ENCODE data around the gene TRIM22. TPM values are rescaled to one million over a fixed set of nuclear protein-coding genes. Genes with fewer than 3 reads are reported as not detected.

The TRIM22 gene
- polyA plus RNA-seq, 1 donor (not counting 4 experiments of a cell fraction or from before 2014, with no cell fraction given): 119 TPM

DNA sequence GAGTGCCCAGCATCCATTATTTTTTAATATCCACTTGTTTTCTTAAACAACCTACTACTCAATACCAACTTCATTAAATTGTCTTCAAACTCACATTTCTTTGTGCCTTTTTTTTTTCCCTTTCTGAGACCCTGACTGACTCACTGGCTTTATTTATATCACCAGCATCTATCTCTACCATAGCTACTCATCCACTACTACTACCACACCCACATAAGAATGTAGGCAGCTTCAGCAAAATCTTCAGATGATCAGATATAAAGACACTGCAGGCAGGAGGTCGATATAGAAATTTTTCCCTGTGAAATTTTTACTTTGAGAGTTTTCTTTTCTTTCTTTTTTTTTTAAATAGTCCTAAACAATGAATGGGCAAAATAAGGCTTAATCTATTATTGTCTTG, 48.8 kb downstream of the TRIM22 start:
- Histone ChIP-seq H3K9me3 (ENCODE audit: control insufficient read depth, low read depth, low read length) (no peaks in the 10 kb centered on the region), H3K27me3 (ENCODE audit: control insufficient read depth, extremely low read depth, insufficient read depth, low read length) (no peaks in the 10 kb centered on the region), H3K27ac (ENCODE audit: control insufficient read depth, insufficient read depth, low read length) (no peak overlapping the region), H3K4me2 (ENCODE audit: control insufficient read depth, extremely low read depth, insufficient read depth, low read depth, low read length) (no peak overlapping the region), H4K20me1 (ENCODE audit: control insufficient read depth, extremely low read depth, insufficient read depth, low read length) (no peaks in the 10 kb centered on the region), H3K9me1 (ENCODE audit: control insufficient read depth, extremely low read depth, insufficient read depth, low read length) (no peaks in the 10 kb centered on the region), H3K36me3 (ENCODE audit: control insufficient read depth in 2 of 2, extremely low read depth in 1 of 2, insufficient read depth in 2 of 2, low read length in 2 of 2) (no peaks in the 10 kb centered on the region), H3K4me3 (ENCODE audit: control insufficient read depth in 2 of 3, extremely low read depth in 1 of 3, insufficient read depth in 2 of 3, low read depth in 1 of 3, low read length in 3 of 3) (no peak overlapping the region), H3K79me2 (ENCODE audit: control insufficient read depth, insufficient read depth, low read length) (no peaks in the 10 kb centered on the region), H3K4me1 (ENCODE audit: control insufficient read depth, extremely low read depth, insufficient read depth, low read length) (no peaks in the 10 kb centered on the region), H2AFZ (ENCODE audit: control insufficient read depth, low read length) (no peak overlapping the region), H3K9ac (ENCODE audit: control insufficient read depth, extremely low read depth, insufficient read depth, low read length) (no peak overlapping the region)
- TF ChIP-seq CTCF (optimal IDR thresholded peaks at IDR 0.05 in 1 of 3, IDR thresholded peaks at IDR 0.05 in 1 of 3, conservative IDR thresholded peaks at IDR 0.05 in 1 of 3; ENCODE audit: extremely low read depth in 1 of 3, insufficient read depth in 2 of 3, low read length in 3 of 3) (no peak), EZH2 (IDR thresholded peaks at IDR 0.05; ENCODE audit: low read length) (no peak)
- dilution Hi-C loops (cut with MboI; ENCODE audit: extremely low pct_ligation_motif_present, low sequenced_read_pairs): no loop called here
- FAIRE-seq (no peak), DNase-seq (ENCODE audit: low read depth, low spot score) (no peak)

DNA sequence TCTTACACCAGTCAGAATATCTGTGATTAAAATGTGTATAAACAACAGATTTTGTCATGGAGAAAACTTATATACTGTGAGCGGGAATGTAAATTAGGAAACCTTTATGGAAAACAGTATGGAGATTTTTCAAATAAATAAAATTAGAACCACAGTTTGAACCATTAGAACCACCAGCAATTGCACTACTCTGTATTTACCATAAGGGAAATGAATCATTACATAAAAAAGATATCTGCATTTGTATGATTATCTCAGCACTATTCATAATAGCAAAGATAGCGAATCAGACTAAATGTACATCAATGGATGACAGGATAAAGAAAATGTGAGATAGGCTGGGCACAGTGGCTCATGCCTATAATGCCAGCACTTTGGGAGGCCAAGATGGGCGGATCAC, 57.0 kb downstream of the TRIM22 start:
- H3K27ac ChIP-seq (ENCODE audit: control insufficient read depth, insufficient read depth, low read length): no peak overlapping the region
- H3K36me3 ChIP-seq (ENCODE audit: control insufficient read depth in 2 of 2, extremely low read depth in 1 of 2, insufficient read depth in 2 of 2, low read length in 2 of 2): no peaks in the 10 kb centered on the region
- H3K4me3 ChIP-seq (ENCODE audit: control insufficient read depth in 2 of 3, extremely low read depth in 1 of 3, insufficient read depth in 2 of 3, low read depth in 1 of 3, low read length in 3 of 3): no peak overlapping the region
- no peaks in the 10 kb centered on the region for H3K9me1 ChIP-seq (ENCODE audit: control insufficient read depth, extremely low read depth, insufficient read depth, low read length)
- H2AFZ ChIP-seq (ENCODE audit: control insufficient read depth, low read length): no peak overlapping the region
- FAIRE-seq (no peak), DNase-seq (ENCODE audit: low read depth, low spot score) (no peak)
- H3K9ac ChIP-seq (ENCODE audit: control insufficient read depth, extremely low read depth, insufficient read depth, low read length): no peak overlapping the region
- no peak overlapping the region for H3K4me2 ChIP-seq (ENCODE audit: control insufficient read depth, extremely low read depth, insufficient read depth, low read depth, low read length)
- H3K9me3 ChIP-seq (ENCODE audit: control insufficient read depth, low read depth, low read length): no peaks in the 10 kb centered on the region
- H3K79me2 ChIP-seq (ENCODE audit: control insufficient read depth, insufficient read depth, low read length): no peaks in the 10 kb centered on the region
- dilution Hi-C loops (cut with MboI; ENCODE audit: extremely low pct_ligation_motif_present, low sequenced_read_pairs): no loop called here
- no peaks in the 10 kb centered on the region for H3K4me1 ChIP-seq (ENCODE audit: control insufficient read depth, extremely low read depth, insufficient read depth, low read length)
- no peaks in the 10 kb centered on the region for H4K20me1 ChIP-seq (ENCODE audit: control insufficient read depth, extremely low read depth, insufficient read depth, low read length)
- H3K27me3 ChIP-seq (ENCODE audit: control insufficient read depth, extremely low read depth, insufficient read depth, low read length): no peaks in the 10 kb centered on the region
- TF ChIP-seq EZH2 (IDR thresholded peaks at IDR 0.05; ENCODE audit: low read length) (no peak), CTCF (optimal IDR thresholded peaks at IDR 0.05 in 1 of 3, IDR thresholded peaks at IDR 0.05 in 1 of 3, conservative IDR thresholded peaks at IDR 0.05 in 1 of 3; ENCODE audit: extremely low read depth in 1 of 3, insufficient read depth in 2 of 3, low read length in 3 of 3) (no peak)

Data from keratinocyte (primary cell).